Measurements from ENCODE around the gene FAM120A.

The FAM120A gene

GRCh38 chr9:93613791-93614190 is 162.3 kb downstream of the FAM120A start:
- no peak for TF ChIP-seq CTCF (conservative IDR thresholded peaks at IDR 0.05; ENCODE audit: low read length)
- no peak overlapping the region for H3K4me3 ChIP-seq (ENCODE audit: low read length)
- no peak for DNase-seq (ENCODE audit: low read depth)

GRCh38 chr9:93614830-93615468 is 163.5 kb downstream of the FAM120A start:
- DNase-seq (ENCODE audit: low read depth): no peak
- no peak overlapping the region for H3K4me3 ChIP-seq (ENCODE audit: low read length)
- no peak for TF ChIP-seq CTCF (conservative IDR thresholded peaks at IDR 0.05; ENCODE audit: low read length)
